T-cell (primary cell): ENCODE measurements around the gene EXOC4. TPM values are rescaled to one million over a fixed set of nuclear protein-coding genes. Genes with fewer than 3 reads are reported as not detected.

ENCODE experiments used
- ATAC-seq, 4 experiments: fragments of 200-7000 bp in 3 of 4; fragments of 150-1000 bp in 1 of 4; cut with Tn5 transposase; replicated peaks in 1 of 4; 1 replicate in 3 of 4; 2 replicates in 1 of 4; pipeline ENCODE4 v1.10.0; 2021; ENCODE audit warnings: moderate library complexity in 3 of 4, mild to moderate bottlenecking in 2 of 4, moderate number of reproducible peaks in 1 of 4
- CTCF ChIA-PET, 2 donors: fragments of 300-600 bp; sonication (Branson Sonifier 250); formaldehyde crosslinking; loops; one replicate each; lab custom pipeline; 2022; ENCODE audit warnings: antibody characterized with exemption in 2 of 2; lab: Charles Lee
- POLR2A ChIA-PET, 2 donors: fragments of 300-600 bp; sonication (Branson Sonifier 250); formaldehyde crosslinking; loops; one replicate each; lab custom pipeline; 2022; ENCODE audit warnings: antibody characterized with exemption in 2 of 2; lab: Charles Lee
- DNase-seq, 35 experiments: peaks; one replicate each; pipeline versions ENCODE4 v3.0.0 to v3.0.0-alpha.2; 2013 to 2023
- H3K27ac ChIP-seq: one replicate; pipeline ENCODE4 v1.5.1; 2013; ENCODE audit warnings: low read length
- H3K27me3 ChIP-seq, 2 experiments: replicated peaks in 1 of 2; 1 replicate in 1 of 2; 2 replicates in 1 of 2; pipeline versions ENCODE4 v1.6.1 to v1.7.0; 2013; ENCODE audit warnings: low read length in 1 of 2, mixed read lengths in 1 of 2; ENCODE audit not compliant: control insufficient read depth in 2 of 2, insufficient read depth in 2 of 2; ENCODE audit errors: extremely low read depth in 1 of 2
- H3K36me3 ChIP-seq, 2 donors: 1 replicate in 1 of 2; 2 replicates in 1 of 2; pipeline versions ENCODE4 v1.6.1 to v1.7.0; 2013; ENCODE audit warnings: low read length in 1 of 2; ENCODE audit not compliant: control insufficient read depth in 2 of 2, insufficient read depth in 1 of 2; ENCODE audit errors: extremely low read depth in 1 of 2
- H3K4me1 ChIP-seq, 2 experiments: 1 replicate in 1 of 2; 2 replicates in 1 of 2; pipeline versions ENCODE4 v1.6.1 to v1.7.0; 2013; ENCODE audit warnings: low read length in 2 of 2, mixed read lengths in 1 of 2; ENCODE audit not compliant: insufficient read depth in 2 of 2, control insufficient read depth in 1 of 2; ENCODE audit errors: extremely low read depth in 1 of 2
- H3K4me3 ChIP-seq, 2 donors: 1 replicate in 1 of 2; 2 replicates in 1 of 2; pipeline versions ENCODE4 v1.5.1 to v1.7.0; 2013; ENCODE audit warnings: mild to moderate bottlenecking in 2 of 2, low read length in 1 of 2, moderate library complexity in 1 of 2; ENCODE audit not compliant: control insufficient read depth in 1 of 2; ENCODE audit errors: extremely low read depth in 1 of 2
- H3K9me3 ChIP-seq: 2 replicates; pipeline ENCODE4 v1.7.0; 2013
- H3K27ac Mint-ChIP-seq, 2 donors: one replicate each; pipeline ENCODE4 v1.8.0; 2020 to 2021; ENCODE audit warnings: mild to moderate bottlenecking in 2 of 2, mixed read lengths in 2 of 2
- H3K27me3 Mint-ChIP-seq, 2 donors: one replicate each; pipeline ENCODE4 v1.8.0; 2021 to 2022; ENCODE audit warnings: mixed read lengths in 2 of 2
- H3K36me3 Mint-ChIP-seq: one replicate; pipeline ENCODE4 v1.8.0; 2021; ENCODE audit warnings: mixed read lengths
- H3K4me1 Mint-ChIP-seq, 3 donors: one replicate each; pipeline ENCODE4 v1.8.0; 2020 to 2022; ENCODE audit warnings: mixed read lengths in 3 of 3, mild to moderate bottlenecking in 1 of 3
- H3K4me3 Mint-ChIP-seq, 3 donors: one replicate each; pipeline ENCODE4 v1.8.0; 2020 to 2022; ENCODE audit warnings: mild to moderate bottlenecking in 3 of 3, mixed read lengths in 3 of 3, moderate library complexity in 3 of 3
- H3K9me3 Mint-ChIP-seq, 3 donors: one replicate each; pipeline ENCODE4 v1.8.0; 2020 to 2022; ENCODE audit warnings: mixed read lengths in 3 of 3
- WGBS: methylation state at CpG from one replicate; pipeline ENCODE4 v1.1.5; 2013; ENCODE audit warnings: missing lambda C conversion rate; ENCODE audit not compliant: insufficient coverage; 5-methylcytosine and 5-hydroxymethylcytosine counted together
- total RNA-seq, 35 experiments: library from RNA in 6 of 35; stranded (reverse) in 6 of 35; fragments of 120-200 nt in 1 of 35; gene quantifications; one replicate each; pipeline versions ENCODE4 v1.2.1 to v1.2.4 and lab custom pipeline; 2013 to 2026

The EXOC4 gene
- total RNA-seq, 5 donors from 2014 or later (not counting 1 experiment from before 2014, with no cell fraction given) = 58.2 to 108 (median 64.8) TPM

- POLR2A ChIA-PET = no interaction called here
- WGBS = no CpG with 5 or more reads among the region's 1 CpG
- H3K9me3 Mint-ChIP-seq = no peaks in the 10 kb centered on the region
Measured at GRCh38 chr7:133540096-133540860, 287.4 kb downstream of the EXOC4 start.

GRCh38 chr7:133542209-133542780 lies 289.4 kb downstream of the EXOC4 start:
- ATAC-seq = no peak

More at GRCh38 chr7:133540096-133540860, 287.4 kb downstream of the EXOC4 start:
- H3K27me3 ChIP-seq = no peaks in the 10 kb centered on the region
- Mint-ChIP-seq H3K27ac (no peak overlapping the region), H3K4me3 (no peak overlapping the region), H3K36me3 (peaks cover 25% of the 10 kb centered on the region), H3K4me1 (peaks cover 7 to 11% (median 11%) of the 10 kb centered on the region in 3 donors), H3K27me3 (no peaks in the 10 kb centered on the region)
- H3K4me3 ChIP-seq = no peak overlapping the region
- CTCF ChIA-PET = interaction anchor here in 1 of 2 donors (0.6 kb wide), 1 partner anchor 1045 kb away, joined by 3 read pairs; no protein-coding TSS in a partner anchor
- H3K36me3 ChIP-seq = no peaks in the 10 kb centered on the region
- H3K4me1 ChIP-seq = no peaks in the 10 kb centered on the region
- H3K9me3 ChIP-seq = no peaks in the 10 kb centered on the region
- H3K27ac ChIP-seq = no peak overlapping the region
- DNase-seq (no peak), ATAC-seq (no peak)

GRCh38 chr7:133543657-133544056 lies 290.8 kb downstream of the EXOC4 start:
- Histone ChIP-seq H3K36me3 (no peaks in the 10 kb centered on the region), H3K4me1 (no peaks in the 10 kb centered on the region), H3K27ac (no peak overlapping the region), H3K4me3 (no peak overlapping the region), H3K27me3 (no peaks in the 10 kb centered on the region), H3K9me3 (no peaks in the 10 kb centered on the region)
- Mint-ChIP-seq H3K9me3 (no peaks in the 10 kb centered on the region), H3K27me3 (no peaks in the 10 kb centered on the region), H3K4me3 (no peak overlapping the region), H3K36me3 (peaks cover 15% of the 10 kb centered on the region), H3K4me1 (peaks cover 0 to 1% (median 0%) of the 10 kb centered on the region in 3 donors), H3K27ac (no peak overlapping the region)
- no peak for ATAC-seq
- WGBS = 71% methylated on average over 1 of the region's 3 CpGs
- POLR2A ChIA-PET = no interaction called here
- CTCF ChIA-PET = no interaction called here
- DNase-seq = no peak

More at GRCh38 chr7:133542209-133542780, 289.4 kb downstream of the EXOC4 start:
- Mint-ChIP-seq H3K36me3 (peaks cover 12% of the 10 kb centered on the region), H3K9me3 (no peaks in the 10 kb centered on the region), H3K4me3 (no peak overlapping the region), H3K4me1 (peaks cover 0 to 3% (median 0%) of the 10 kb centered on the region in 3 donors), H3K27me3 (no peaks in the 10 kb centered on the region), H3K27ac (no peak overlapping the region)
- H3K27ac ChIP-seq = no peak overlapping the region
- DNase-seq = no peak
- no peaks in the 10 kb centered on the region for H3K36me3 ChIP-seq
- H3K27me3 ChIP-seq = no peaks in the 10 kb centered on the region
- POLR2A ChIA-PET = no interaction called here
- H3K4me1 ChIP-seq = no peaks in the 10 kb centered on the region
- no peak overlapping the region for H3K4me3 ChIP-seq
- no peaks in the 10 kb centered on the region for H3K9me3 ChIP-seq
- CTCF ChIA-PET = no interaction called here

GRCh38 chr7:133545618-133546017 lies 292.7 kb downstream of the EXOC4 start:
- peaks cover 15% of the 10 kb centered on the region for H3K36me3 Mint-ChIP-seq
- no peak for ATAC-seq
- Histone ChIP-seq H3K9me3 (no peaks in the 10 kb centered on the region), H3K36me3 (no peaks in the 10 kb centered on the region), H3K27me3 (no peaks in the 10 kb centered on the region), H3K27ac (no peak overlapping the region), H3K4me3 (no peak overlapping the region), H3K4me1 (no peaks in the 10 kb centered on the region)
- no CpG with 5 or more reads among the region's 1 CpG for WGBS
- no peak overlapping the region for H3K27ac Mint-ChIP-seq
- no peak overlapping the region for H3K4me3 Mint-ChIP-seq
- no peaks in the 10 kb centered on the region for H3K4me1 Mint-ChIP-seq
- no peak for DNase-seq
- POLR2A ChIA-PET = no interaction called here
- no peaks in the 10 kb centered on the region for H3K9me3 Mint-ChIP-seq
- CTCF ChIA-PET = no interaction called here
- H3K27me3 Mint-ChIP-seq = no peaks in the 10 kb centered on the region

- POLR2A ChIA-PET = no interaction called here
- Mint-ChIP-seq H3K27ac (no peak overlapping the region), H3K36me3 (peaks cover 10% of the 10 kb centered on the region), H3K9me3 (no peaks in the 10 kb centered on the region), H3K4me1 (no peaks in the 10 kb centered on the region), H3K4me3 (no peak overlapping the region), H3K27me3 (no peaks in the 10 kb centered on the region)
- Histone ChIP-seq H3K36me3 (no peaks in the 10 kb centered on the region), H3K27me3 (no peaks in the 10 kb centered on the region), H3K27ac (no peak overlapping the region), H3K9me3 (no peaks in the 10 kb centered on the region), H3K4me1 (no peaks in the 10 kb centered on the region), H3K4me3 (no peak overlapping the region)
- WGBS = 75% methylated on average over 1 of the region's 4 CpGs
- DNase-seq (no peak), ATAC-seq (no peak)
- CTCF ChIA-PET = interaction anchor here in 1 of 2 donors (0.6 kb wide), 1 partner anchor 710 kb away, joined by 3 read pairs; no protein-coding TSS in a partner anchor
Measured at GRCh38 chr7:133547981-133548380, 295.1 kb downstream of the EXOC4 start.

GRCh38 chr7:133549633-133550032 lies 296.8 kb downstream of the EXOC4 start:
- POLR2A ChIA-PET = no interaction called here
- no peaks in the 10 kb centered on the region for H3K27me3 Mint-ChIP-seq
- H3K27ac ChIP-seq = no peak overlapping the region
- no peaks in the 10 kb centered on the region for H3K9me3 ChIP-seq
- no peaks in the 10 kb centered on the region for H3K27me3 ChIP-seq
- H3K27ac Mint-ChIP-seq = no peak overlapping the region
- CTCF ChIA-PET = no interaction called here
- H3K4me1 ChIP-seq = no peaks in the 10 kb centered on the region
- no peak for ATAC-seq
- H3K4me1 Mint-ChIP-seq = no peaks in the 10 kb centered on the region
- H3K36me3 Mint-ChIP-seq = peaks cover 13% of the 10 kb centered on the region
- no peaks in the 10 kb centered on the region for H3K9me3 Mint-ChIP-seq
- DNase-seq = no peak
- WGBS = 50% methylated on average over 1 of the region's 1 CpG
- H3K36me3 ChIP-seq = no peaks in the 10 kb centered on the region
- no peak overlapping the region for H3K4me3 Mint-ChIP-seq
- no peak overlapping the region for H3K4me3 ChIP-seq
